ENCODE results near the gene WIPF1.

GRCh38 chr2:174586418-174587295 is 10.9 kb downstream of the WIPF1 start:
- TF ChIP-seq, protein P1, sequence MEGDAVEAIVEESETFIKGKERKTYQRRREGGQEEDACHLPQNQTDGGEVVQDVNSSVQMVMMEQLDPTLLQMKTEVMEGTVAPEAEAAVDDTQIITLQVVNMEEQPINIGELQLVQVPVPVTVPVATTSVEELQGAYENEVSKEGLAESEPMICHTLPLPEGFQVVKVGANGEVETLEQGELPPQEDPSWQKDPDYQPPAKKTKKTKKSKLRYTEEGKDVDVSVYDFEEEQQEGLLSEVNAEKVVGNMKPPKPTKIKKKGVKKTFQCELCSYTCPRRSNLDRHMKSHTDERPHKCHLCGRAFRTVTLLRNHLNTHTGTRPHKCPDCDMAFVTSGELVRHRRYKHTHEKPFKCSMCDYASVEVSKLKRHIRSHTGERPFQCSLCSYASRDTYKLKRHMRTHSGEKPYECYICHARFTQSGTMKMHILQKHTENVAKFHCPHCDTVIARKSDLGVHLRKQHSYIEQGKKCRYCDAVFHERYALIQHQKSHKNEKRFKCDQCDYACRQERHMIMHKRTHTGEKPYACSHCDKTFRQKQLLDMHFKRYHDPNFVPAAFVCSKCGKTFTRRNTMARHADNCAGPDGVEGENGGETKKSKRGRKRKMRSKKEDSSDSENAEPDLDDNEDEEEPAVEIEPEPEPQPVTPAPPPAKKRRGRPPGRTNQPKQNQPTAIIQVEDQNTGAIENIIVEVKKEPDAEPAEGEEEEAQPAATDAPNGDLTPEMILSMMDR (IDR thresholded peaks at IDR 0.05), result no peak
- TF ChIP-seq POLR2AphosphoS5 (IDR thresholded peaks at IDR 0.05) (no peak), POLR2A (IDR thresholded peaks at IDR 0.05) (no peak)
